ENCODE measurements around the gene FAAH2.

The FAAH2 gene, protein sequence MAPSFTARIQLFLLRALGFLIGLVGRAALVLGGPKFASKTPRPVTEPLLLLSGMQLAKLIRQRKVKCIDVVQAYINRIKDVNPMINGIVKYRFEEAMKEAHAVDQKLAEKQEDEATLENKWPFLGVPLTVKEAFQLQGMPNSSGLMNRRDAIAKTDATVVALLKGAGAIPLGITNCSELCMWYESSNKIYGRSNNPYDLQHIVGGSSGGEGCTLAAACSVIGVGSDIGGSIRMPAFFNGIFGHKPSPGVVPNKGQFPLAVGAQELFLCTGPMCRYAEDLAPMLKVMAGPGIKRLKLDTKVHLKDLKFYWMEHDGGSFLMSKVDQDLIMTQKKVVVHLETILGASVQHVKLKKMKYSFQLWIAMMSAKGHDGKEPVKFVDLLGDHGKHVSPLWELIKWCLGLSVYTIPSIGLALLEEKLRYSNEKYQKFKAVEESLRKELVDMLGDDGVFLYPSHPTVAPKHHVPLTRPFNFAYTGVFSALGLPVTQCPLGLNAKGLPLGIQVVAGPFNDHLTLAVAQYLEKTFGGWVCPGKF

DNA sequence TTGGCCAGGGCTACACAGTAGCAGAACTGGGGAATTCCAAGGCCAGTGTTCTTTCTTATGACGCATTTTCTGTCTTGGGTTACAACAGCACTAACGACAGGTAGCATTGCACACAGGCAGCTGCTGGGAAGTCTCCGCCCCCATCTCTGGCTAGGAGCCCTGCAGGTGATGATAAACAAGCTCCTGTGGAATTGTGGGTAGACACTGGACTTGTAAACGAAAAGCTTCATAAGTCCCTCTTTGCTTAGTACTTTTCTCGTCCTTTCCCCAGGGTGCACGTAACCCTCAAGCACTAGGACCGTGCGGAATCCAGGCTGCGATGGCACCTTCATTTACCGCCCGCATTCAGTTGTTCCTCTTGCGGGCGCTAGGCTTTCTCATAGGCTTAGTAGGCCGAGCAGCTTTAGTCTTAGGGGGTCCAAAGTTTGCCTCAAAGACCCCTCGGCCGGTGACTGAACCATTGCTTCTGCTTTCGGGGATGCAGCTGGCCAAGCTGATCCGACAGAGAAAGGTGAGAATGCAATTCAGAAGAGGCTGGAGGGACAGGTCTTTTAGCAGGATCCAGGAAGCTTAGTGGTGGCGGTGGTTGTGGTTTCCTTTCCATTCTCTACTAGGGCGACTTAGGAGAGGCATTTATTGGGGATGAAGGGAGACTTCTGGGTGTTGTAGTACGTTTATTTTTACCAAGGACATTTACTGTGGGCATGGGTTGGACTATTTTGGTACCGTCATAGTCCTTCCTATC is at the start of gene FAAH2:
TSS of gene FAAH2 (plus strand) at position 200 of the 745 bp plus-strand sequence. CDS start at position 320, 120 bp downstream.
- no peaks in the 10 kb centered on the region for H3K9me3 ChIP-seq (ENCODE audit: control insufficient read depth, insufficient read depth, low read length)
- no peak for DNase-seq (ENCODE audit: low read depth, low spot score)
- peak within 1 kb of the TSS; percentile 56; the same call in 1 of the 2 replicates for H3K4me3 ChIP-seq (ENCODE audit: low read length)
- no peaks in the 10 kb centered on the region for H3K36me3 ChIP-seq (ENCODE audit: control insufficient read depth, insufficient read depth, low read length)
- H3K4me1 ChIP-seq (ENCODE audit: control insufficient read depth, insufficient read depth, low read length), result no peaks in the 10 kb centered on the region
- H3K27ac ChIP-seq (ENCODE audit: low read length), result no peak within 1 kb of the TSS
- no CpG with 5 or more reads among the region's 22 CpGs for WGBS (ENCODE audit: insufficient coverage, insufficient read length)
- H3K27me3 ChIP-seq (ENCODE audit: control insufficient read depth, insufficient read depth, low read length), result no peaks in the 10 kb centered on the region

DNA sequence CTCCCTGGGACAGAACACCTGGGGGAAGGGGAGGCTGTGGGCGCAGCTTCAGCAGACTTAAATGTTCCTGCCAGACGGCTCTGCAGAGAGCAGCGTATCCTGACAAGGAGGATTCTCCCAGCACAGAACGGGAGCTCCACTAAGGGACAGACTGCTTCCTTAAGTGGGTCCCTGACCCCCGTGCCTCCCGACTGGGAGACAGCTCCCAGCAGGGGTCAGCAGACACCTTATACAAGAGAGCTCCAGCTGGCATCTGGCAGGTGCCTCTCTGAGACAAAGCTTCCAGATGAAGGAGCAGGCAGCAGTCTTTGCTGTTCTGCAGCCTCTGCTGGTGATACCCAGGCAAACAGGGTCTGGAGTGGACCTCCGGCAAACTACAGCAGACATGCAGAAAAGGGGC is 44.5 kb upstream of the FAAH2 start:
- H3K9me3 ChIP-seq (ENCODE audit: control insufficient read depth, insufficient read depth, low read length), result no peaks in the 10 kb centered on the region
- H3K4me1 ChIP-seq (ENCODE audit: control insufficient read depth, insufficient read depth, low read length), result no peaks in the 10 kb centered on the region
- H3K27ac ChIP-seq (ENCODE audit: low read length), result no peak overlapping the region
- no peak overlapping the region for H3K4me3 ChIP-seq (ENCODE audit: low read length)
- H3K36me3 ChIP-seq (ENCODE audit: control insufficient read depth, insufficient read depth, low read length), result no peaks in the 10 kb centered on the region
- no peak for DNase-seq (ENCODE audit: low read depth, low spot score)
- no CpG with 5 or more reads among the region's 7 CpGs for WGBS (ENCODE audit: insufficient coverage, insufficient read length)
- no peaks in the 10 kb centered on the region for H3K27me3 ChIP-seq (ENCODE audit: control insufficient read depth, insufficient read depth, low read length)

DNA sequence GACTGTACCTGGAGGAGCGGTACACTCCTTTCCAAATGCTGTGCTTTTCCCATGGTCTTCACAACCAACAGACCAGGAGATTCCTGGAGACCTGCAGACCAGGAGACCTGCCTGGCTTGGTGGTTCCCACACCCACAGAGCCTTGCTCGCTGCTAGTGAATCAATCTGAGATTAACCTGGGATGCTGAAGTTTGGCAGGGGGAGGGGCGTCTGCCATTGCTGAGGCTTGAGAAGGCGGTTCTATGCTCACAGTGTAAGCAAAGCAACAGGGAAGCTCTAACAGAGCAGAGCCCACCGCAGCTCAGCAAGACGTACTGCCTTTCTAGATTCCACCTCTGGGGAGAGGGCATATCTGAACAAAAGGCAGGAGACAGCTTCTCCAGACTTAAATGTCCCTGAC is 34.5 kb upstream of the FAAH2 start:
- Histone ChIP-seq H3K9me3 (ENCODE audit: control insufficient read depth, insufficient read depth, low read length) (no peaks in the 10 kb centered on the region), H3K36me3 (ENCODE audit: control insufficient read depth, insufficient read depth, low read length) (no peaks in the 10 kb centered on the region), H3K27ac (ENCODE audit: low read length) (no peak overlapping the region), H3K27me3 (ENCODE audit: control insufficient read depth, insufficient read depth, low read length) (no peaks in the 10 kb centered on the region), H3K4me1 (ENCODE audit: control insufficient read depth, insufficient read depth, low read length) (no peaks in the 10 kb centered on the region), H3K4me3 (ENCODE audit: low read length) (no peak overlapping the region)
- no CpG with 5 or more reads among the region's 6 CpGs for WGBS (ENCODE audit: insufficient coverage, insufficient read length)
- DNase-seq (ENCODE audit: low read depth, low spot score), result no peak

DNA sequence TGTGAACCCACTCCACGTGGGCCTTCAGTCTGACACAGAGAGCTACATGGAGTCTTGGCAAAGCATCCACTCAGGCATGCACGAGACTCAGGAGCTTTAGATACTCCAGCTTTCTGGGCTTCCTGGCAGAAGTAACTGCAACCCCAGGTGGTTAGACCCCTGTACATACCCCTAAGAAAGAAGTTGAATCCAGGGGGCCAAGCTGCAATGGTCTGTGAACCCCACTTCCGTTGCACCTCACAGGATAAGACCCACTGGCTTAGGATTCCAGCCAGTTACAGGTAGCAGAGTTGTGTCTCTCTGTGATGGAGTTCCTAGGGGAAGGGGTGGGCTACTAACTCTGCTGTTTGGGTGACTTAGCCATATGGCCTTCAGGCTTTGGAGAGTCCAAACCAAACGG is 21.4 kb upstream of the FAAH2 start:
- no peak overlapping the region for H3K27ac ChIP-seq (ENCODE audit: low read length)
- no peak for DNase-seq (ENCODE audit: low read depth, low spot score)
- no CpG with 5 or more reads among the region's 4 CpGs for whole genome bisulfite sequencing (ENCODE audit: insufficient coverage, insufficient read length)

DNA sequence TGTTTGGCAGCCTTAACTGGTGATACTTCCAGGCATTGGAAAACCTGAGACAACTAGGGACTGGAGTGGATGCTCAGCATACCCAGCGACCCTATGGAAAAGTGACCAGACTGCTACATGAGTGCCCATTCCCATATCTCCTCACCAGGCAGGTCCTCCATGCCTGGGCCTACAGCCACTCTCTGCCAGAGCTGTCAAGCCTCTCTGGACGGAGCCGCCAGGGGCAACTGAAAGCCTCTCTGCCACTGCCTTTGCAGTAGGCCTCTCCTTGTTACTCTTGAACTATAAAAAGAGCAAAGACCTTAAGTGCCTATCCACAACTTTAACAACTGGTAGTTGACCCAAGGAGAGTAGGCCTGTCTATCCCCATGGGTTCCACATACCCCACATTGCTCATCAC is 20.2 kb upstream of the FAAH2 start:
- no peaks in the 10 kb centered on the region for H3K4me1 ChIP-seq (ENCODE audit: control insufficient read depth, insufficient read depth, low read length)
- no peak overlapping the region for H3K4me3 ChIP-seq (ENCODE audit: low read length)
- WGBS (ENCODE audit: insufficient coverage, insufficient read length), result no CpG with 5 or more reads among the region's 3 CpGs
- no peaks in the 10 kb centered on the region for H3K27me3 ChIP-seq (ENCODE audit: control insufficient read depth, insufficient read depth, low read length)
- H3K9me3 ChIP-seq (ENCODE audit: control insufficient read depth, insufficient read depth, low read length), result no peaks in the 10 kb centered on the region
- H3K36me3 ChIP-seq (ENCODE audit: control insufficient read depth, insufficient read depth, low read length), result no peaks in the 10 kb centered on the region
- DNase-seq (ENCODE audit: low read depth, low spot score), result no peak
- H3K27ac ChIP-seq (ENCODE audit: low read length), result no peak overlapping the region

More for the DNA sequence above, 21.4 kb upstream of the FAAH2 start:
- Histone ChIP-seq H3K4me3 (ENCODE audit: low read length) (no peak overlapping the region), H3K4me1 (ENCODE audit: control insufficient read depth, insufficient read depth, low read length) (no peaks in the 10 kb centered on the region), H3K9me3 (ENCODE audit: control insufficient read depth, insufficient read depth, low read length) (no peaks in the 10 kb centered on the region), H3K27me3 (ENCODE audit: control insufficient read depth, insufficient read depth, low read length) (no peaks in the 10 kb centered on the region), H3K36me3 (ENCODE audit: control insufficient read depth, insufficient read depth, low read length) (no peaks in the 10 kb centered on the region)

DNA sequence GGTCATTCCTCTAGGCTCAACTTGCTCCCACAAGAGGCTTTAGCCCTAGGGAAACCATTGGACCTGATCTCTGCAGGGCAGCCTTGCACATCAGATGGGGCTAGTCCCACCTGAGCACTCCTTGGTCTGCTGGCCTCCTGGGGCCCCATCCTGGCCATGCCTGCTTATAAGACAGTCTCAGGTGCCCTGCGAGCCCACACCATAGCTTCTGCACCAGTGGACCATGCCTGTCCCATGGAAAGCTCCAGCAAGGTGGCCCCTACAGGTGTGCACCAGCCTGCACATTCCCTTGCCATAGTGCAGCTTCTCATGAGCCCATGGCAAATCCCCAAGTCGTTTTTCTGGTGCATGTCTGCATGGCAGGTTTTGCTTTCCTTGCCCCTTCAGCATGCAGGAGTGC is 19.6 kb upstream of the FAAH2 start:
- H3K4me1 ChIP-seq (ENCODE audit: control insufficient read depth, insufficient read depth, low read length), result no peaks in the 10 kb centered on the region
- H3K9me3 ChIP-seq (ENCODE audit: control insufficient read depth, insufficient read depth, low read length), result no peaks in the 10 kb centered on the region
- WGBS (ENCODE audit: insufficient coverage, insufficient read length), result no CpG with 5 or more reads among the region's 2 CpGs
- H3K36me3 ChIP-seq (ENCODE audit: control insufficient read depth, insufficient read depth, low read length), result no peaks in the 10 kb centered on the region
- no peak for DNase-seq (ENCODE audit: low read depth, low spot score)
- H3K27ac ChIP-seq (ENCODE audit: low read length), result no peak overlapping the region
- no peak overlapping the region for H3K4me3 ChIP-seq (ENCODE audit: low read length)
- H3K27me3 ChIP-seq (ENCODE audit: control insufficient read depth, insufficient read depth, low read length), result no peaks in the 10 kb centered on the region

DNA sequence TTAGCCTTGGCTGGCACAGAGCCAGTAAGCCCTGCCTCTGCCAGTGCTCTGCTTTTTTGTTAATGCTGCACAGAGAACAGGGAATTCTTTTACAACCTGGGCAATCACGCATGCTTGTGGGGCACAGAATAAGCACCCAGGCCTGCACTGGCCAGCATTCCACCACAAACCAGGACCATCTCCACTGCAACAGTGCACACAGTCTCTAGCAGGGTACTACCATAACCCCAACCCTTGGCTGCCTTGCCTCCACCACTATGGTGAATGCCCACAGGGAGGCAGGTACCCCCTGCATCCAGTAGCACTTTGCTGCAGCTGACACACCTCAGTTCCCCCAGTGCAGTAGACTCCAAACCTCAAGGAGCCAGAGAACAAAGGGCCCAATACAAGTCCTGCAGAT is 19.2 kb upstream of the FAAH2 start:
- Histone ChIP-seq H3K4me1 (ENCODE audit: control insufficient read depth, insufficient read depth, low read length) (no peaks in the 10 kb centered on the region), H3K27ac (ENCODE audit: low read length) (no peak overlapping the region), H3K9me3 (ENCODE audit: control insufficient read depth, insufficient read depth, low read length) (no peaks in the 10 kb centered on the region), H3K36me3 (ENCODE audit: control insufficient read depth, insufficient read depth, low read length) (no peaks in the 10 kb centered on the region), H3K4me3 (ENCODE audit: low read length) (no peak overlapping the region), H3K27me3 (ENCODE audit: control insufficient read depth, insufficient read depth, low read length) (no peaks in the 10 kb centered on the region)
- no CpG with 5 or more reads among the region's 1 CpG for WGBS (ENCODE audit: insufficient coverage, insufficient read length)
- no peak for DNase-seq (ENCODE audit: low read depth, low spot score)

DNA sequence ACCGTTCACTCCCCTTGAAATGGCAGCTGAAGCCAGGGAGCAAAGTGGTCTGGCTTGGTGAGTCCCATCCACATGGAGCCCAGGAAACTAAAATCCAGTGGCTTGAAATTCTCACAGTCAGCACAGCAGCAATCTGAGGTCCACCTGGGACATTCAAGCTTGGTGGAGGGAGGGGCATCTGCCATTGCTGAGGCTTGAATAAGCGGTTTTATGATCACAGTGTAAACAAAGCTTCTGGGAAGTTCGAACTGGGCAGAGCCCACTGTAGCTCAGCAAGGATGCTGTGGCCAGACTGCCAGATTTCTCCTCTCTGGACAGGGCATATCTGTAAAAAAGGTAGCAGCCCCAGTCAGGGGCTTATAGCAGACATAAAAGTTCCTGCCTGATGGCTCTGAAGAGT is 15.5 kb upstream of the FAAH2 start:
- Histone ChIP-seq H3K9me3 (ENCODE audit: control insufficient read depth, insufficient read depth, low read length) (no peaks in the 10 kb centered on the region), H3K27ac (ENCODE audit: low read length) (no peak overlapping the region), H3K4me3 (ENCODE audit: low read length) (no peak overlapping the region), H3K4me1 (ENCODE audit: control insufficient read depth, insufficient read depth, low read length) (no peaks in the 10 kb centered on the region), H3K36me3 (ENCODE audit: control insufficient read depth, insufficient read depth, low read length) (no peaks in the 10 kb centered on the region), H3K27me3 (ENCODE audit: control insufficient read depth, insufficient read depth, low read length) (no peaks in the 10 kb centered on the region)
- WGBS (ENCODE audit: insufficient coverage, insufficient read length), result no CpG with 5 or more reads among the region's 3 CpGs
- DNase-seq (ENCODE audit: low read depth, low spot score), result no peak

DNA sequence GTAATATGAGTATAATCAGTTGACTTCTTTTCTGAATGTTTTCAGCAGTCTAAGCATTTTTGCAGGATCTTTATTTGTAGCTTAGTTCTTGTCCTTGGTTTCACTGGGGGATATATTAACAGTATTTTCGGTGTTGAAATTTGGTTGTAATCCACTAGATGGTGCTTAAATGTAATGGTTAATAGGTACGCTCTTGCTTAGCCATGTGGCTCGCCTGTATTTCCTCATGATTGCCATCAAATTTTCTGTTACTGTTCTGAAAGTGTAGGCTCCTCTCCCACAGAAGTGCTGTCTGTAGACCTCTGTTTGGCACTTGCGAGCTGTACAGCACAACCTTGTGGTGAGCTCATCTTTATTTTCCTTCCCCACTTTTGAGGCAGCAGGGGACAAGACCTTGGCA is 3.9 kb upstream of the FAAH2 start:
- H3K27ac ChIP-seq (ENCODE audit: low read length), result no peak overlapping the region
- H3K27me3 ChIP-seq (ENCODE audit: control insufficient read depth, insufficient read depth, low read length), result no peaks in the 10 kb centered on the region
- no peak for DNase-seq (ENCODE audit: low read depth, low spot score)
- WGBS (ENCODE audit: insufficient coverage, insufficient read length), result no CpG with 5 or more reads among the region's 4 CpGs
- no peaks in the 10 kb centered on the region for H3K9me3 ChIP-seq (ENCODE audit: control insufficient read depth, insufficient read depth, low read length)
- H3K36me3 ChIP-seq (ENCODE audit: control insufficient read depth, insufficient read depth, low read length), result no peaks in the 10 kb centered on the region
- no peaks in the 10 kb centered on the region for H3K4me1 ChIP-seq (ENCODE audit: control insufficient read depth, insufficient read depth, low read length)
- H3K4me3 ChIP-seq (ENCODE audit: low read length), result no peak overlapping the region

DNA sequence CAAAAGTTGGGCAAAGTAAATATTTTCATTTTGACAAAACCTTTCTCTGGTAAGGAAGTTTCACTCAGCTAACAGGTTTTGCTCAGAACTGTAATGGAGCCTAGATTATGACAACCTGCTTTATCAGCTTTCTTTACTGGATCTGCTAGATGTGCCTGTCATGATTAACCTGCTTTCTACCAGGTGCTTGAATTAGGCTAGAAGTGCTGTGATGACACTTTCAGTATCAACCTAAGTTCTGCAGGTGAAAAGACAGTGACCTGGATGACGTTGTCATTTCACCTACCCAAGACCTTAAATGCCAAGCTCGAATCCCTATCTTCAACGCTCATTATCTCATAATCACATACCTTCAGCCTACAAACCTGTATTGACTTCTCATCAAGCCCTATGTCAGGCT is 1.5 kb upstream of the FAAH2 start:
- WGBS (ENCODE audit: insufficient coverage, insufficient read length), result 100% methylated on average over 2 of the region's 3 CpGs
- no peaks in the 10 kb centered on the region for H3K4me1 ChIP-seq (ENCODE audit: control insufficient read depth, insufficient read depth, low read length)
- no peak overlapping the region for H3K27ac ChIP-seq (ENCODE audit: low read length)
- no peaks in the 10 kb centered on the region for H3K9me3 ChIP-seq (ENCODE audit: control insufficient read depth, insufficient read depth, low read length)
- DNase-seq (ENCODE audit: low read depth, low spot score), result no peak
- H3K27me3 ChIP-seq (ENCODE audit: control insufficient read depth, insufficient read depth, low read length), result no peaks in the 10 kb centered on the region
- no peaks in the 10 kb centered on the region for H3K36me3 ChIP-seq (ENCODE audit: control insufficient read depth, insufficient read depth, low read length)
- H3K4me3 ChIP-seq (ENCODE audit: low read length), result no peak overlapping the region

Data from iPS DF 6.9 (cell line).